GF-D8 (cell line): ENCODE results near the gene KLHL18.
"Not testable (repeated sequence)": the region's sequence is repeated elsewhere in the genome, so short reads cannot be mapped to it uniquely, and the experiment has no call there.

Experiments
- DNase-seq: peaks from one replicate; lab custom pipeline; 2025; lab: John Stamatoyannopoulos, UW

Gene KLHL18

DNA sequence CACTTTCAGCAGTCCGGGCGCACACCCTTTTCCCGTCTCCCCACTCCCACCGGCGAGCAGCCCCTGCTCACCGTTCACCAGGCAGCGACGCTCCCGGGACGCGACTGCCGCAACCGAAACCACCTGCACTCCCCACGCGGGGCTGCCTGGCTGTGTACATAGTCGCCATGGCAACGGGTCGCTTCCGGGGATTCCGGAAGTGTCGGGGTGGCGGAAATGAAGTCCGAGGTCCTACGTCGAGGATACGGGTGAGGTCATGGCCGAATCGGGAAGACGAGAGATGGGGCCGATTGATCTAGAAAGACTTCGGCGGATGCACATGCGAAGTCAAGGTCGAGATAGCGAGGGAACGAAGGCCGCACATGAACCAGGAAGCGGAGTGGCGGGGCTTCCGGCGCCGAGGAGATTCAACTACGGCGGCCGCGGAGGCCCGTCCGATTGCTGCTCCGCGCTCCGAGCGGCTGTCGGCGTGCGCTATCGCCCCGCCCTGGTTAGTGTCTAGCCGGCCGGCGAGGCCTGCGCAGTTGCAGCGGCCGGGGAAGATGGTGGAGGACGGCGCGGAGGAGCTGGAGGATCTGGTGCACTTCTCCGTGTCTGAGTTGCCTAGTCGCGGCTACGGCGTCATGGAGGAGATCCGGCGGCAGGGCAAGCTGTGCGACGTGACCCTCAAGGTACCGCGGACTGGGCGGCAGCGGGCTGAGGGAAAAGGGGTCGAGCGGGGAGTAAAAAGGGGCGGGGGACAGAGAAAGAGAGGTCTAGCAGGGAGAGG lies at the start of gene KLHL18, which contains the start of gene KIF9:
Gene KLHL18, plus strand, starts transcription at position 521 of the 769 bp plus-strand sequence. Its CDS starts 22 bp downstream, at position 543.
Gene KIF9, minus strand, starts transcription at position 376 of the 769 bp plus-strand sequence. CDS start 5,425 bp downstream, outside the sequence.
- peak; percentile 77 for DNase-seq

- no peak for DNase-seq
Measured at GRCh38 chr3:47238017-47238416, 44.7 kb upstream of the KLHL18 start.

- no peak for DNase-seq
Measured at GRCh38 chr3:47239929-47240328, 42.8 kb upstream of the KLHL18 start.

GRCh38 chr3:47243419-47244147 lies 39.2 kb upstream of the KLHL18 start:
- no peak for DNase-seq

- DNase-seq: no peak
Measured at GRCh38 chr3:47244531-47245100, 38.1 kb upstream of the KLHL18 start.

DNA sequence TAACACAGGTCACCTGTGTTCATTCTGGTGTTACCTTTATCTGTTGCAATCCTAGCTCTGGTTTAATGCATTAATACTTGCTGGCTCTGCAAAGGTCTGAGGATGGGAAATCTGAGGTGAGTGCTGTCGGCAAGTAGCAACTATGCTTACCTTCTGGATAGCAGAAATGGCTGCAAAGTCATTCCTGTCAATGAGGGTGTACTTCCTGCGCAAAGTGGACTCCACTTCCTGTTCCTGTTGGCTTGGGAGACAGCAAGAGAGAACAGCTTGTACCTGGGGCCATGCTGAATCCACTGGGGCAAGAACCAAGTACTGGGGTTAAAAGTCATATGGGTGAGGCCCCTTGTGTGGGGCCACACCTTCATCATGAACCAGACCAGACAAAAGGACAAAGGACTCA lies 37.5 kb upstream of the KLHL18 start:
- DNase-seq: no peak

- no peak for DNase-seq
Measured at GRCh38 chr3:47247131-47248064, 35.3 kb upstream of the KLHL18 start.

DNA sequence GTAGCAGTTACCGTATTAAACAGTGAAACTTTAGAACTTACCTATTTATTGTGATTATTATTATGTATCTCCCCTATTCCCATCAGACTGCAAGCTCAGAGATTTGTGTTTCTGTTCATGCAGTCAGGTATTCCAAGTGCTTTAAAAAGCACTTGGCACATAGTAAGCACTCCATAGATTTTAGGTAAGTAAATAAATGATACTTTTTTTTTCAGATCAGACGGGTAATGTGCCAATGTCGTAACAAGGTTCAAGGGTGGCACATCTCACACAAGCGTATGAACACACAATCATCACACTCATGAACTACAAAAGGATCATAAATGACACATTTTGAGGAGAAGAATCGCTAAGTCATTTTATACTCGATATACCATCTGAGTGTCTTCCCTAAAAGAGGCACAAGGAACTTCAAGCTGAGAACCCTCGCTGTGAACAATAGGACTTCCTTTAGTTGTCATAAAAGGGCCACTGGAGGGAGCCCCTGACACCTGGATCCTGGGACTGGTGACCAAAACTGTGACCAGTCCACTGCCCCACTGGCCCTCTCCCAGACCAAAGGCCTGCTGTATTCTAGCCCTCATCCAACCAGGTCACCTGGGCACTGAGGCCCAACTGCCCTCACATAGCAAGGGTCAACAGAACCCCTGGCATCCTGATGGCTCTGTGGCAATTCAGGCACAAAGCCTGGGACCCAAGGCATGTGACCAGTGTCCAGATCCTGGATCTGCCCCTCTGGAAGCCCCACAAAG lies 32.3 kb upstream of the KLHL18 start:
- DNase-seq: no peak

DNA sequence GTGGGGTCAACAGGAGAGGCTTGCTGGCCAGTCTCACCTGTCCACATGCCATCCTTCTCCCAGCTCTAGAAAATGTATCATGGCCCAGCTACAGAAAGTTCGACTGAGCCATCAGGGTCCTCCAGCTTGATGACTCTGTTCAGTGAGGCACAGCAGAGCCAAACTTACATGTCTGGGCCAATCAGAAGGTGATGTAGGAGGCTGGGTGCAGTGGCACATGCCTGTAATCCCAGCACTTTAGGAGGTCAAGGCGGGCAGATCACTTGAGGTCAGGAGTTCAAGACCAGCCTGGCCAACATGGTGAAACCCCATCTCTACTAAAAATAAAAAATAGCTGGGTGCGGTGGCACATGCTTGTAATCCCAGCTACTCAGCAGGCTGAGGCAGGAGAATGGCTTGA lies 31.7 kb upstream of the KLHL18 start:
- DNase-seq: not testable (repeated sequence)

- DNase-seq: no peak
Measured at GRCh38 chr3:47251689-47252088, 31.1 kb upstream of the KLHL18 start.

GRCh38 chr3:47256331-47256730 lies 26.4 kb upstream of the KLHL18 start:
- DNase-seq: not testable (repeated sequence)

DNA sequence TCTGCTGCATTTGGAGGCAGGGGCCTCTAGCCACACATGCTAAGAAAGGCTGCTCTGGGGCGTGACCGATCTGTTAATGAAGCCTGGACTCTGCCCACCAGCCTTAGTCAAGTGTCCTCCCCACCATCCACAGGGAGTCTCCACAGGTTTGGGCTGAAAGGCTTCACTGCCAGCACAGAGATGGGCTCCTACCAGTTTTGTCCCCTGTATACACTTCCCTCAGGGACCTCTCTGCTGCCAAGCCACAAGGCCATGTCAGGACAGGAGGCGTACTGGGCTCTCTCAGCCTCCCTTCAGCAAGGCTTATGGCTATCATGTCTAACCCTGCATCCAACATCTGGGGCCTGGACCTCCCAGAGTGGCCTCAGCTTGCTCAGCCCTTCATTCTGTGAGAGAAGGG lies 23.6 kb upstream of the KLHL18 start:
- no peak for DNase-seq

DNA sequence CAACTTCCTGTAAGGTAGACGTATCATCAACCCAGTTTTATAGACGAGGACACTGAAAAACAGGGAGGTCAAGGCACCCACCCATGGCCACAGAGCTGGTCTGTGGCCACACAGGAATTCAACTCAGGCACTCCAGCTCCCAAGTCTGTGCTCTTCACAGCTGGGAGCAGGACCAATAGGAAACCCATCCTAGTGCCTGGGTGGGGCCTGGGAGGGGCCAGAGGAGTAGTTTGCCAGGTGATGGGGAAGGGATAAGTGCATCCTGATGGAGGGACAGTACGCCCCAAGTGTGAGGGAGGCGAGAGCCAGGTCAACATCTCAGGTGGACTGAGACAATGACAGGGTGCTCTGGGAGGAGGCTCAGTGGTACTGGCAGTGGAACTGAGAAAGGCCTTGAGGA lies 22.1 kb upstream of the KLHL18 start:
- DNase-seq: no peak

- DNase-seq: no peak
Measured at GRCh38 chr3:47261301-47261700, 21.4 kb upstream of the KLHL18 start.

- no peak for DNase-seq
Measured at GRCh38 chr3:47265008-47265407, 17.7 kb upstream of the KLHL18 start.

GRCh38 chr3:47265725-47266428 lies 16.9 kb upstream of the KLHL18 start:
- no peak for DNase-seq

DNA sequence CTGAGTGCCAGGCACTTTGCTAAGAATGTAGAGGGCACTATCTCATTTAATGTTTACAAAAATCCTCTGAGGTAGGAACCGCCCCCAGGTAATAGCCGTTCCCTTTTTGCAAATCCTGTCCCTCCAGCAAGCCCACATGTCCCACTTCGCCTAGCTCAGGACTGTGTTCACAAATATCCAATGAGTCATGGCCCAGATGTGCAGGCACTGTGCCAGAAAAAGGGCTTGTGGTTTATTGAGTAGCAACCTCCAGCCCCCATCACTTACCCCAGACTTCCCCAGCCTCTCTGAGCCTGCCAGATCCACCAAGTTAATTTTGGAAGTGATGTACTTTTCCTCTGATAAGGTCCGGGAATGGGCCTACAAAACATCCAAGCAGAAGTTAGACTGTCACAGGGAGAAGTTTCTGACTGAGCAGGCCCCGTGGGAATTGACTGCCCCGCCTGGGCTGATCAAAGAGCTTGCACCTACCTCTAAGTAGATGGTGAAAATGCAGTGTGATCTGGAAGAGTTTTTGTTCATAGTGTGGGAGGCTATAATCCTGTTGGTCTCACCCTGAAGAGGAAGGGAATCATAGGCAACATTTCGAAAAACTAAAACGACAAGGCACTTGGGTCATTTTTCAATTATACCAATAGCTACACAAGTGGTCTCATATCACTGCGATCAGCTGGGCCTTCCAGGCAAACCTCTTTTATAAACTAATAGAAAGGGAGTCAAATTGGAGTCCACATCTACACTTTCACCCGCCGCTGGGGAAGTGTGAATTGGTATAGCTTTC lies 15.8 kb upstream of the KLHL18 start:
- DNase-seq: peak; percentile 84

- DNase-seq: no peak
Measured at GRCh38 chr3:47267490-47267824, 15.3 kb upstream of the KLHL18 start.

GRCh38 chr3:47270526-47270925 lies 12.2 kb upstream of the KLHL18 start:
- DNase-seq: no peak

DNA sequence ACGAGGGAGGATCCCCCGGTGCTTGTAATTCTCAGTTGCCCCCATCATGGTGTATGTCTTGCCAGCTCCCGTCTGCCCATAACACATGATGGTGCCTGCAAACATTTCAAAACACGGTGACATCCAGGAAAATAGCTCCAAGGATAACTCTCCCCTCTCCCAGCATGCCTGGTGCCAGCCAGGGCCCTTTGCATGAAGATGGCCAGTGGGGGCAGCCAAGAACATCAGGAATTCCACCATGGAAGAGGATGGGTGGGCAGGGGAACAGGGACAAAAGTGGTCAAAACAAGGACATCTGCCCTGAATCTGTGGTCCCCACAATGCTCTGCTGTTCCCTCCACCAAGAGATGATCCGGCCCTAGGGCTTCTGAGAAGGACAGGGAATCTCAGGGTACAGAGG lies 9.2 kb upstream of the KLHL18 start:
- DNase-seq: no peak
